Measurements from ENCODE around the gene CYSRT1.
A peak's percentile ranks its signal among the peaks of the same experiment; 100 is the strongest.

The CYSRT1 gene

DNA sequence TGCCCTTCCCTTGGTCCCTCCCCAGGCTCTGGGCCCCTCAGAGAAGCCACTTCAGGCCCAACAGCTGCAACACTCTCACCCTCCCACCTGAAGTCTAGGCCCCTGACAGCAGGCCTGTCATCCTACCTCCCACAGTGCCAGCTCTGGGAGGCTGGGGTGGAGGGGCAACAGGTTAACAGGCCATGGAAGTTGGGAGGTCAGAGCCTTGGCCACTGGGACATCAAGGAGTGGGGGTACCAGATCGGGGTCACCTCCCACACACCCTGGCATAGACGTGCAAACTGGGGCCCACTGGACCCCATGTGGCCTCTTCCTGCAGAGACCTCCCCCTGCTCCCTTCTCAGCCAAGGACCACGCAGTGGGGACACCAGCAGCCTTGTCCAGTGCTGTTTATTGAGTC, 33.7 kb upstream of the CYSRT1 start:
- no peak for DNase-seq

DNA sequence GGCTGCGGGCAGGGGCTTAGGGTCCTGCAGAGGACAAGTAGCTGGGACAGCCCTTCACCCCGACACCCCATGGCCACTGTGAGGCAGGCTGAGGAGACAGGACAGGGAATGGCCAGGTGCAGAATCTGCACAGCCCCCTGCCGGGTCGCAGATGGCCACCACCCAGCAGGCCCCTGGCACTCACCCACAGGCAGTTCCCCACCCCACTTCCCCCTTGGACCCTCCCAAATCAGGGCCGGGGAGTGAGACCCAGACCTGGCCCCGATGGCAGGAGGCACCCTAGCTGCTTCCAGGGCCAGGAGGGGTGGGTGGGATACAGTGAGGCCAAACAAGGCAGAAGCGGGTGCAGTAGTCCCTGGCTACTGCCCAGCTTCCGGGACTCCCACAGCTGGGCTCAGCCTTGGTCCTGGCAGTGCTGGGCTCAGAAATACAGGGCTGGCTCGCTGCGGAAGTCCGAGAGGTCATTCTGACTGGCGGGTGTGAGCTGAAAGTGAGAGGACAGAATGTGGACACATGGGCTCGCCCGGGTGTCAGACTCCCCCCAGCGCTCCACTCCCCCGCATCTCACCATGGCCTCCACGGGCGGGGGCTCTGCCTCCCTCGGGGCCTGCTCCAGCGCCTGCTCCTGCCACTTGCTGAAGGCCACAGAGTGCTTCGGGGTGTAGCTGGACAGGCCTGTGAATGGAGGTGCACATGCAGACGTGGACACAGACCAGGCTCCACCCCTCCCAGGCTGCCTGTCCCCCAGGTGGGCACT, 33.1 kb upstream of the CYSRT1 start:
- no peak for DNase-seq

DNA sequence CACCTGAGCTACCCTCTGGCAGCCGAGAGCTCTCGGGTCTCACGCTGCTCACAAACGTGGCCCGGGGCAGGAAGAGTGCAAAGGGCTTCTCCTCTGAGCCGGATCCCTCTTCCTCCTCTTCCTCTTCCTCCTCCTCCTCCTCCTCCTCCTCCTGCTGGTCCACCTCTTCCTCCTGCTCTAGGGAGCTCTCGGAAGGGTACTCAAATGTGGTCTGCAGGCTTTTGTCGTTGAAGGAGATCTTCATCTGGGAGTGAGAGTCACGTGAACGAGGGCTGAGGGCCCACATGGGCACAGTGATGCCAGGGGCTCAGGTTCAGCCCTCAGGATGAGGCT, 32.6 kb upstream of the CYSRT1 start:
- no peak for DNase-seq

DNA sequence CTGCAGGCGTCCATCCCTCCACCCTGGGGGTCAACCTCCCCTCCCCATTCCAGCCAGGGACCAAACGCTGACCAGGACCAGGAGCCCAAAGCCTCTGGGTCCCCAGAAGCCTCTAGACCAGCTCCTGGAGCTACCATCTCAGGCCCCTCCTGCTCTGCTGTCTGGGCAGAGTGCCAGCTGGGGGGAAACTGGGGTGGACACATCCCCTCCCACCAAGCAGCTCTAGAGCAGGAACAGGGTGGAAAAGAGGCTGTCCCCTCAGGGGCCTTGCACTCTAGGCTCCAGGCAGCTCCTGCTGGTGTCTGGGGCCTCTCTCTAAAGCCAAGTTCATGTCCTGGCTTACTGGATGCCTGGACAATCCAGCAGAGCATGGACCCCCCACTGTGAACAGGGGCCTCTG, 32.1 kb upstream of the CYSRT1 start:
- no peak for DNase-seq

DNA sequence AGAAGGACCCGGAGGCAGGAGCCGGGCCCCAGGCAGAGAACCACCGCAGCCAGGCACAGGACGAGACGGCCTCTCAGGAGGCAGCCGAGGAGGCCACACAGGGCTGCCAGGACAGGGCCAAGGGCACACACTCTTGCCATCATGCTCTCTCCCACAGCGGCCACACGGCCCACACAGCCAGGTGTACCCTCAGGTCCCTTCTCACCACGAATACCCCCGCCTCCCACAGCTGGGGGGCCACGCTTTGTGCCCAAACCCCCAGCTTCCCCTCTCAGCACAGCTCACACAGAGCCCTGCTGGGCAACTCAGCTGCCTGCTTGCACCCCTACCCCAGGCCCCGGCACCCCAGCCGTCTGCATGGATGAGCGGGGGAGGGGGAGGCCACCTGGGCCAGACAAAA, 31.2 kb upstream of the CYSRT1 start:
- DNase-seq: no peak

DNA sequence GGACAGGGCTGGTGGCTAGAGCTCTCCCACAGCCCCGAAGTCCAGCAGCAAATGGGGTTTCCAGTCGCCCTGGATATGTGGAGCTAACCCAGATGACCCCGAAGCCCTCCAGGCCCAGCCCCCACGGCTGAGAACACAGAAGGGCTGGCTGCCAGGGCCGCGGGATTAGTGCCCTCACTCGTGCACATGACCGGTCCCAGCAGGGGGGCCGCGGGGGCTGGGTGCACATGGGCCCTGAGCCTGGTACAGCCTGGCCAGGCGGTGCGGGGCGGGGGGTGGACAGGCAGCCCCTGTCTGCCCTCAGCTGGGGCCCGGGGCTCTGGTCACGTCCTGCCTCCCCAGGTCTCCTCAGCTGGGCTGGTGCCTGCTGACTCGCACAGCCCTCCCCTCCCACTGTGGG, 30.6 kb upstream of the CYSRT1 start:
- no peak for DNase-seq

DNA sequence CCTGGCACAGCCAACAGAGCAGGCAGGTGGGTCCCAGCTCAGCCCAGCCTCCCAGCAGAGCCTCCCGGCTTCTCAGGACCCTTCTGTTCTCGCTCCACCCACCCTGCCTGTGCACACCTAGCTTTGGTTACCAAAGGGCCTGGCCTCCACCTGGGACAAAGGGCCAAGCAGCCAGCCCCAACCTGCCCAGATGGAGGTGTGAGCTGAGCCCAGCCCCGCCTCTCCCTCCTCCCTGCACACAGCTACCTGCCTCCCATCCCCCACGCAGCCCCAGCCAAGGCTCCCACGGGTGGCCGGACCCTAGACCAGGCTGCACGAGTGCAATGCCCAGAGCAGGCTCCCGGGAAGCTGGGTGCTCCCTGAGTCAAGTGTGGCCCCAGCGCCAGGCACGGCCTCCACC, 30.1 kb upstream of the CYSRT1 start:
- peak in 1 of 2 experiments; percentile 40 for DNase-seq

DNA sequence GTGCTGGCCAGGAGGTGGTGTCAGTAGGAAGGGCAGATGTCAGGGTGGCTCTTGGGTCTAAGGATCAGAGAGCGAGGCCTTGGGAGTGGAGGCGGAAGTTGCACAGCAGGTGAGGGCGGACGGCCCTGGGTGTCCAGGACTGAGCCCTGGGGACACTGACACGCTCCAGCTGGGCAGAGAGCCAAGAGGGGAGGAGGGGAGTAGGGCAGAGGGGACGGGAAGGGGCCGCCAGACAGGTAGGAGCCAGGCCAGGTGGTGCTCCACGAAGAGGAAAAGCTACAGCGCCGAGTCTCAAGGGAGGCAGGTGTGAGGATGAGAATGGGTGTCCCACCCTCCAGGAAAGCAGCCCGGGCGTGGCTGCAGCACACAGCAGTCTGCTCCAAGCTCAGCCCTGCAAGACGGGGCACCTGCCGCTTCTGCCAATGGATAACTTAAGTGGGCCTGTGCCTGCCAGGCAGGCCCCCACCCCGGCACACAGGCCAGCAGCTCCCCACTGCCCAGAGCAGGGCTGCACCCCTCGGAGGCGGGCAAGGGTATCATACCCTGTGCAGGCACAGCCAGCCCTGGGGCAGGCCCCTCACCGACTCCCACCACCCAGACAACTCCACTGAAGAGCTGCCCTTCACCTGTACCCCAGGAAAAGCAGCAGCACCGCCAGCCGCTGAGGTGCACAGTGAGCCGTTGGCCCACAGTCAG, 29.3 kb upstream of the CYSRT1 start:
- peak; percentile 85 to 95 for DNase-seq

DNA sequence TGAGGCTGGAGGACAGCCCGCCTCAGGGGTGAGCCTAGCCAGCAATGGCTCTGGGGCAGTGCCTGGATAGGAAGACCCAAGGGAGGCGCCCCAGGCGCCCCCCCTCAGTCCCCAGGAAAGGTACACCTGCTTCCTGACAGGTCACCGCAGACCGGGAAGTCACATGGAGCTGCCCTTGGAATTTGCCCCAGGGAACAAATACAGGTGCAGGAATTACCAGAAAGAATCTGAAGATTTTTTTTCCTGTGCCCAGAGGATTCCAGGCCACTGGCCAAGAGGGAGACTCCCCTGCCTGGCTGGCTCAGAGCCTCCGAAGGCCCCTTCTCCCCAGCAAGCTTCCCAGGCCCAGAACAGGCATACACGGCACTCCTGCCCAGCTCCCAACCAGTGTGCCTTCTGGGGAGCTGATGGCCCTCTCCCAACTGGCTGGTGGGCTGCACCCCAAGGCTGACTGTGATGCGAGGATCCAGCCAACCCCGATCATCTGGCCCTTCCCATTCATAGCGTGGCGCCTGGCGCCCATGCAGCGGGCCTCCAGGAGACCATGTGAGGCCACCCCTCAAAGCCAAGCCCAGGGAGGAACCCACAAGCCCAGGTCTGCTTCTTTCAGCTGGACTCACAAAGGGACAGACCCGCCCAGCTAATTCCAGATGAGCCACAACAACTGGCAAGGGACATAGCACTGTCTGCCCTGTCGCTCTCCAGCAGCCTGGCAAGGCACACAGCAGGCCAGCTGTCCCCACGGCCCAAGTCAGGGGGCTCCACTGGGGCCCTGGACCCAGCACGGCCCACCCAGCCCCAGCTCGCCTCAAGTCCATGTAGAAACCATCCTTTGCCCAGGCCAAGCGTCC, 26.7 kb upstream of the CYSRT1 start:
- no peak for DNase-seq

DNA sequence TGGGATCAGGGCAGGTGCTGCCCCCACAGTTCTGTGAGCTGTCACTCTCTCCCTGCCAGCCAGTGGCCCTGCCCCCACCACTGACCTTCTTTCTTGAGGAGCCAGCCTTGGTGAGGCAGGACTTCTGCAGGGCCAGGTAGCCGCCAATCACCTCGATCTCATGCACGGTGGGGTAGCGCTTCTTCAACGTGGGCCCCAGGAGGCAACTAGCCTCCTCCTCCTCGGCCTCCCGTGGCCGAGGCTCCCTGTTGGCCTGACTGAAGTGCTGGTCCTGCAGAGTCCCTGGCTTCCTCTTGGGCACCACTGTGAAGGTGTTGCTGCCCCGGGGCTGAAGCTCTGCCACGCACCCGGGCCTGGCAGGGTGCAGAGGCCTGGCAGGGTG, 26.1 kb upstream of the CYSRT1 start:
- no peak for DNase-seq

DNA sequence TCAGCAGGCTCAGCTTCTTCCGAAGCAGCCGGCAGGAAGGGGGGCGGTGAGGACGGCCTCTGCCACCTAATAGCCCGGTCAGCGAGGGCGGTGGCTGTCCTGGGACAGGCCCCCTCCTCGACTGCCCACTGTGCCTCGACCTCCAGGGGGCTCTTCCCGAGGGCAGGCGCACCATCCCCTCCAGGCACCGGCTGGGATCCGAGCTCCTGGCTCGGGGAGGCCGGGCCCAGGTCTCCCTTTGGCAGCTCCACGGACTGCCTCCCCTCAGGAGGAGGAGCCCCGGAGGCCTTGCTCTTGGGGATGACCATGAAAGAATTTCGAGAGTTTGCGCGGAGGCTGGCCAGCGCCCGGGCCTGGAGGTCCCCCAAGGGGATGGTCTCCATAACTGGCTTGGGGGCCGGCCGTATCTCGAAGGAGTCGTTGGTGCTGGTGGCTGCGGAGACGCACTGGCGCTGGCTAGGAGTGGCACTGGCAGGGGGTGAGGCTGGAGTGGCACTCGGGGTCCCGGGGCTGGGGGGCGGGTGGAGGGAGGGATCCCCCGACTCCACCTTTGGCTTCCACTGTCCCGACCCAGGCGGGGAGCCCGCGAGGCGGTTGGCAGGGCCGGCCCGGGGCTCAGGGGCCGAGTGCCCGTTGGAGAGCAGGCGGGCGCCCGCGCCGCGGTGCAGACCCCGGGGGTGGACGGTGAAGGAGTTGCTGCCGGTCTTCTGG, 25.4 kb upstream of the CYSRT1 start:
- DNase-seq: peak in 1 of 2 experiments; percentile 18

DNA sequence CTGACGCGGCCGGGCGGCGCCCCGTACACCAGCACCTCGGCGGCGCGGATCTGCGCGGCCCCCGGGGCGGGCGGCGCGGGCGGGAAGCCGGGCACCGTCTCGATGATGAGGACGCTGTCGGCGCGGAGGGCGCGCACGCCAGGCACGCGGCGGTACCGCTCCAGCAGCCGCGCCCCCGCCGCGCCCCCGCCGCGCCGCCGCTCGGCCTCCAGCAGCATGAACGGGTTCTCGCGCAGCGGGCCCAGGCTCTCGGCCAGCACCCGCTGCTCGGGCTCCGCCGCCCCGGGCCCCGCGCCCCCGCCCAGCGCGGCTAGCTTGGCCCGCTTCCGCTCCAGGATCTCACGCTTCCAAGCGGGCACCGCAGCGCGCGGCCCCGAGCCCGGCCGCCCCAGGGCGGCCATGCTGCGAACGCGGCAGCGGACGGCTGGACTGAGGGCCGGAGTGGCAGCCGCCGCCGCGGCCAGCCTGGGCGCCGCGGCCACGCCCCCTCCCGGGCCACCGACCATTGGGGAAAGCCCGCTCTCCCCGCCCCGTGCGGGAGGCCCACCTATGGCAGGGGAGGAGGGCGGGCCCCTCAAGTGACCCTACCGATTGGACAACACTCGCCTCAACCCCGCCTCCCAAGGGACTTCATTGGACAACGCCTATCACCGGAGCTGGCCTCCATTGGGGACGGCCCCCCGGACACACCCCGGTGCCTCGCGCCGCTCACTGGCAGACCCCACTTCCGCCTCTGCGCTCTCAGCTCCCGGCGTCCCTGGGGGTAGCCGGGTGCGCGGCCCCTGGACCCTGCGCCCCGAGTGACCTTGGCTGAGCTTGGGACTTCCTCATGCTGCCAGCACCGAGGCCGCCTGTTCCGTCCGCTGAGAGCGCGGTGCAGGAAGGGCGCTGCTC, 24.4 kb upstream of the CYSRT1 start, which contains the start of gene TPRN:
TPRN (minus strand) TSS at position 431 of the 894 bp plus-strand sequence; CDS start at position 401, 30 bp downstream.
- peak; percentile 94 to 99 for DNase-seq

DNA sequence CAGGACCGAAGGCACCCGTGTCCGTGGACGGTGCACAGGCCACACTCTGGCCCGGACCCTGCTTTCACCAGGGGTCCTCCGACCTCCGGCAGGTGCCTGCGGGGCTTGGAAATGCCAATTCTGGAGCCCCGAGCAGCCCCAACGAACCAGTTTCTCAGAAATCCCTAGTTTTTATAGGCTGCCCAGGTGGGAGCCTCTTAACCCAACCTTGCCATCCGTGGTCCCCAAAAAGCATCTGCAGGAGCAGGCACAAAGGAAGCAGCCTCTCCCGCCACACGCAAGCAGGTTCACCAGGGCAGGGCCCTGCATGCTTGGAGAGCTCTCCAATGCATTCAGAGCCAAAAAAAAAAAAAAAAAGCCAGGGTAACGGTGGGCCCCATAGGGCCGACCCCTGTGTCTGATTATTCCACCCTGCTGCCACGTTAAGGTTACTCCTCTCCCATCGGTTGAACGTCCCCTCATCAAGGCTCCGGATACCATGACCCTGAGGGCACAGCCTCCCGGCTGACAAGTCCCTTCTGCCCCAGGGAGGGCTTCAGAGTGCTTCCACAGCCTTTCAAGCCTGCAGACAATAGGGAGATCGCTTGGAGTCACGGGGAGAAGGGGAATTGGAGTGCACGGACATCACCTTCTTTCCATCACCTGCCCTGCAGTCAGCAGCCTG, 23.6 kb upstream of the CYSRT1 start:
- DNase-seq: no peak

DNA sequence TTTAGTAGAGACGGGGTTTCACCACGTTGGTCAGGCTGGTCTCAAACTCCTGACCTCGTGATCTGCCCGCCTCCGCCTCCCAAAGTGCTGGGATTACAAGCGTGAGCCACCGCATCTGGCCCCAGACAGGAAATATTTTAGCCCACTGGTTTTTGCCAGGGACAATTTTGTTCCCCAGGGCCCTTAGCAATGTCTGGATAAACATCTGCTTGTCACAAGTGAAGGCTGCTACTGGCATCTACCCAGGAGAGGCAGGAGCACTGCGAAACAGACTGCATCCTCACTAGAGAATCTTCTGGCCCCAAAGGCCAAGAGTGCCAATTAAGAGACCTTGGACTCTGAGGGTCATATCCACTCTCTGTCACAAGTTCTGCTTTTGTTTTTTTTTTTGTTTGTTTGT, 22.0 kb upstream of the CYSRT1 start:
- no peak for DNase-seq

DNA sequence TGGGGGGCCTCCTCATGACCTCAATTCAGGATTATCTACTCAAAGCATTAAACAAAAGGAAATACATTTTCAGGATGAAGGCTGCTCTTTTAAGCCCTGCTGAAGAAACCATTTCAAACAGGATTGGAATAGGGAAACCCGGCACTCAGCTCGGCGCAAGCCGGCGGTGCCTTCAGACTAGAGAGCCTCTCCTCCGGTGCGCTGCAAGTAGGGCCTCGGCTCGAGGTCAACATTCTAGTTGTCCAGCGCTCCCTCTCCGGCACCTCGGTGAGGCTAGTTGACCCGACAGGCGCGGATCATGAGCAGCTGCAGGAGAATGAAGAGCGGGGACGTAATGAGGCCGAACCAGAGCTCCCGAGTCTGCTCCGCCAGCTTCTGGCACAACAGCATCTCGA, 20.2 kb upstream of the CYSRT1 start:
- DNase-seq: no peak

DNA sequence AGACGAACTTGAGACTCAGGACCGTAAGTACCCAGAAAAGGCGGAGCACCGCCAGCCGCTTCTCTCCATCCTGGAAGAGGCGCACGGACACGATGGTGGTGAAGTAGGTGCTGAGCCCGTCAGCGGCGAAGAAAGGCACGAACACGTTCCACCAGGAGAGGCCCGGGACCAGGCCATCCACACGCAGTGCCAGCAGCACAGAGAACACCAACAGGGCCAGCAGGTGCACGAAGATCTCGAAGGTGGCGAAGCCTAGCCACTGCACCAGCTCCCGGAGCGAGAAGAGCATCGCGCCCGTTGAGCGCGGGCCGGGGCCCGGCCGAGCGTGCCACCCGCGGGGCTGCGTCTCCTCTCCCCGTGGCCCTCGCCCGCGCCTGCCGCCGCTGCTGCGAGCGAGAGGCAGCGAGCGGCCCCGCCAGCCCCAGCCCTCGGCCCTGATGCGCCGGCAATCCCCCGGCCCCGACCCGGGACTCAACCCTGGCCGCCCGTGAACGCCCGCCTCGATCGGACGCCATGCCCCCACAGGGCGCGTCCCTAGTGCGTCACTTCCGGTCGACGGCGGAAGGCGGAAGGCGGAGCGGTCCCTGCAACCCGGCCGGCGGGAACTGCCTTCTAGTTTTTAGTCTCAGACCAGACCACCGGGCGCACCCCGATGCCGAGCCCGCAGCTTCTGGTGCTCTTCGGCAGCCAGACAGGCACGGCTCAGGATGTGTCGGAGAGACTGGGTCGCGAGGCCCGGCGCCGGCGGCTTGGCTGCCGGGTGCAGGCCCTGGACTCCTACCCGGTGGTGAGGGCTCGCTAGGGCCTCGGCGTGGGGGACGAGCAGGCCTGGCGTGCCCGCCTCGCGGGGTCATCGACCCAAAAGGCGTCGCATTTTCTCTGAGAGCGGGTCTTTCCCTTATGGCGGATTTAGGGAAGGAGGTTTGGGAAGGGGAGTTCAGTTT, 19.6 kb upstream of the CYSRT1 start, which contains the start of the genes NDOR1 and TMEM203:
NDOR1 (plus strand) TSS at position 575 of the 944 bp plus-strand sequence; CDS start at position 653, 78 bp downstream.
TMEM203 (minus strand) TSS at position 523 of the 944 bp plus-strand sequence; CDS start at position 289, 234 bp downstream.
- peak in 1 of 2 experiments; percentile 78 for DNase-seq

DNA sequence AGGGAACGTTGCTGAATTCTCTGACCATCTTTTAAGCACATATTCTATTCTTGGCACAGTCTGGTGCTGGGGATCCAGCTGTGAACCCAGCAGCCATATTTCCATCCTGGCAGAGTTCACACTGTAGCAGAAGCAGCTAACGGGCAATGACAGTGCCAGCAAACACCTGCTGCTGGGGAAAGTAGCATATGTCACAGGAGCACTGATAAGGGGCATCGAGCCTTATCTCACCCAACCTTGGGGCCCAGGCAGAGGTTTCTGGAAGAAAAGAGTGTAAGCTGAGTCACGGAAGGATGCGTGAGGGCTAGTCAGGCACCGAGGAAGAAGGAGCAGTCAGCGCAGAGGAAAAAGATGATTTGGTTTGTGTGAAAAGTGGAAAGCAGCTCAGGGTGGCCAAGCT, 18.4 kb upstream of the CYSRT1 start:
- no peak for DNase-seq

DNA sequence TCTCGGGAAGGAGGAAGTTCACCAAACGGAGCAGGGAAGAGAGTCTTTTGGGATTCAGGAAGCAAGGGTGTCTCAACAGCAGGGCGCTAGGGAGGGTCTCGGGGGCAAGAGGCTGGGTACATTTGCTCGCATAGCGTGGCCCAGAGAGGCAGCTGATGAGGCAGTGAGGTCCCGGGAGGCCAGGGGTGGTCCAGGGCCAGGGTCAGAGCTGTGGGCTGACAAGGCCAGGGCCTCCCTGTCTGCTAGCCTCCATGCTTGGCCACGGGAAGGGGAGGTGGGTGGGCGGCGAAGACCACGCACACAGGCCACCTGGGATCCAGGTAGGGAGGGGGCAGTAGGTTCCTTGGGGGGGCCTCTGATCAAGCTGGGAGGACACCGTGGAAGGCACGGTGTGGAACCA, 13.4 kb upstream of the CYSRT1 start:
- no peak for DNase-seq

DNA sequence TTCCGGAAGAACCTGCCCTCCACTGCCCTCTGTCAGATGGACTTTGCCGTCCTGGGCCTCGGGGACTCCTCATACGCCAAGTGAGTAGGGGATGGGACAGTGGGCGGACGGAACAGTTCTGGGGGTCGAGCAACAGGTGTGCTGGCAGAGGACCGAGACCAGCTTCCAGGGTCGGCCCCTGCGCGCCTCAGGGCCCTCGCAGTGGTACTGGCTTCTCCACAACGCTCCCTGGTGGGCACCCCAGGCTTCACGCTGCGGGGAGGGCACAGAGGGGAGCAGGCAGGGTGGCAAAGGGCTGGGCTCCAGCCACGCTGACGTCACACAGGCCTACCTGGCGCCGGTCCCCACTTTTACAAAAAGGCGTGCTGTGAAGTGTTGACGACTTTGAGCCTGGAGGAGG, 12.5 kb upstream of the CYSRT1 start:
- no peak for DNase-seq
